ENCODE data around the gene SNX11. TPM values are rescaled to one million over a fixed set of nuclear protein-coding genes. Genes with fewer than 3 reads are reported as not detected.

The SNX11 gene
- total RNA-seq, 1 experiment from 2014 or later, result 26.8 TPM

DNA sequence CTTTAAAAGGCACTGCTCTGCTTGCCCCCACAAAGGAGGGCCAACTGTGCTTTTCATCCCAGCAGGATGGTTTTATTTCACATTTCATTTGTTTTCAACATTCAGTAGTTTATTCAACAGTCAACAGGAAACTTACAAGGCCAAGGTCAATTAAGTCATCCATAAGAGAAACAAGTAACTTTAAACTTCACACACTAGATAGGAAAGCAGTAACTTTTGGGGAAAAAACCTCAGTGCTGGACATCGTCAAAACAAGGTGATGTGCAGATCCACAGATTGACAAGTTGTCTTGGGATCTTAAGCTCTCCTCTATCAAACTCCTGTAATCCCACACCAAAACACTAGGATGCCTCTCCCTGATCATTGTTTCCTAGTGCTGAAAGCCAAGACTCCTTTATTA lies 40.9 kb upstream of the SNX11 start:
- Histone ChIP-seq H3K27me3 (ENCODE audit: insufficient read depth, low read length) (no peaks in the 10 kb centered on the region), H3K4me2 (ENCODE audit: low read length) (no peak overlapping the region), H3K9ac (ENCODE audit: low read length) (no peak overlapping the region), H3K4me1 (ENCODE audit: control insufficient read depth in 1 of 2, insufficient read depth in 2 of 2, low read length in 2 of 2) (no peaks in the 10 kb centered on the region), H3K4me3 (replicated peaks in 1 of 2; ENCODE audit: low read depth in 1 of 2, low read length in 2 of 2) (no peak overlapping the region), H2AFZ (ENCODE audit: low read depth, low read length, poor library complexity, severe bottlenecking) (no peak overlapping the region), H3K79me2 (ENCODE audit: insufficient read depth, low read length) (no peaks in the 10 kb centered on the region; the same call in 1 of the 2 replicates), H3K27ac (ENCODE audit: low read depth, low read length) (no peak overlapping the region), H4K20me1 (ENCODE audit: insufficient read depth) (no peaks in the 10 kb centered on the region; the same call in 1 of the 2 replicates), H3K9me3 (ENCODE audit: control insufficient read depth in 1 of 2, insufficient read depth in 1 of 2, low read depth in 1 of 2, low read length in 2 of 2) (no peaks in the 10 kb centered on the region), H3K9me2 (ENCODE audit: insufficient read depth) (no peaks in the 10 kb centered on the region), H3K36me3 (ENCODE audit: control insufficient read depth in 1 of 2, insufficient read depth in 2 of 2, low read length in 2 of 2) (peaks cover 35 to 43% of the 10 kb centered on the region in 2 experiments)
- ChIA-PET CTCF (interaction anchor here (1.0 to 3.1 kb wide), 6 partner anchors 8 to 65 kb away, joined by 3 to 32 read pairs (median 15); no protein-coding TSS in a partner anchor), RAD21 (ENCODE audit: low non-redundant PET in 1 of 2, low total read pairs in 2 of 2, uncharacterized antibody in 2 of 2, unreplicated experiment in 2 of 2) (no interaction called here), POLR2A (interaction anchor here (1.3 to 13.2 kb wide), 4 partner anchors 8 to 17 kb away, joined by 3 to 114 read pairs (median 4); partner anchors contain the start of gene NFE2L1)
- intact Hi-C loops (cut with micrococcal nuclease), result no loop called here
- no TSS peak for BruUV-seq (replicated peaks)
- ATAC-seq (no peak; the same call in 1 of the 2 replicates), DNase-seq (ENCODE audit: low read depth, low spot score) (no peak)
- TF ChIP-seq MAX (IDR thresholded peaks at IDR 0.05), result no peak
- no peak for TF ChIP-seq REST (IDR thresholded peaks at IDR 0.05; ENCODE audit: low read depth)
- no peak for TF ChIP-seq POLR2AphosphoS5 (IDR thresholded peaks at IDR 0.05; ENCODE audit: low read depth, low read length)
- TF ChIP-seq ATF3 (IDR thresholded peaks at IDR 0.05), result no peak
